GM04503 (cell line): ENCODE measurements around the gene RBM14.
"Not testable (repeated sequence)": the region's sequence is repeated elsewhere in the genome, so short reads cannot be mapped to it uniquely, and the experiment has no call there.

Experiments
- DNase-seq: peaks from one replicate; pipeline ENCODE4 v3.0.0-alpha.2; 2012; ENCODE audit warnings: low read depth

RBM14 gene

GRCh38 chr11:66595245-66595904, 21.1 kb upstream of the RBM14 start:
- no peak for DNase-seq

- no peak for DNase-seq
Observed at GRCh38 chr11:66598993-66599392, 17.4 kb upstream of the RBM14 start.

DNA sequence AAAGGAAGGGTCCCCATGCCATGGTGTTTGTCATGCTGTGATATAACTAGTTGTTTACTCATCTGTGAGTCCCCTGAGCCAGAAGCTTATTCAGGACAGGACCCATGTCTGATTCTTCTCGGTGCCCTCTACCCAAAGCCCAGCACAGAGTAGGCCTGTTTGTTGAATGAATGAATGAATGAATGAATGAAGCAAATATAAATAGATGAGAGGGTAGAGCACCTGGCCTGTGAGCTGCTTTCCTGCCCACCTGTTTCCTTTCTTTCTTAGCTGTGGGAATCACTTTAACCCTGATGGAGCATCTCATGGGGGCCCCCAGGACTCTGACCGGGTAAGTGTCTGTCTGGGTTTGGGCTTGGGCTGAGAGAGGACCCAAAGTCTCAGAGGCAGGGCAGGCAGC, 16.2 kb upstream of the RBM14 start:
- DNase-seq: no peak

DNA sequence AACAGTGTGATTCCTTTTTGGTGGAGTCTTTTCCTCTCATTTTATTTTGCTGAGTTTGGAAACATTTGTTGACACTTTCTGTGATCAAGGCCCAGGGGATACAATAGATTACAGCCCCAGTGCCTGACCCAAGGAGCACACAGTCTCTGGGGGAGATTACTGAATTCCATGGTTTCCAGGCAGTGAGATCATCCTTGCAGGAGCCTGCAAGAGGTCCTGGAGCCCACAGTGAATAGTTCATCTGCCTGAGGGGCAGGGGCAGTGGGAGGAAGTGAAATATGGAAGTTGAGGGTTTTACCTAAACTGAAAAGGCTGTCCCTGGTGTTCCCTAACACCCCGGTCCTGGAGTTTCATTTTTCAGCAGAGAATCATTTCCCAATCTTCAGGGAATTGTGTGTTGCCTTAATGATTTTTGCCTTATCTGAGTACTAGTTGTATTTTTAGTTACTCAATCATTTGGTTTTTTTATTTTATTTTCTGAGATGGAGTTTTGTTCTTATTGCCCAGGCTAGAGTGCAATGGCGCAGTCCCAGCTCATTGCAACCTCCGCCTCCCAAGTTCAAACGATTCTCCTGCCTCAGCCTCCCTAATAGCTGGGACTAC, 15.7 kb upstream of the RBM14 start:
- no peak for DNase-seq

DNA sequence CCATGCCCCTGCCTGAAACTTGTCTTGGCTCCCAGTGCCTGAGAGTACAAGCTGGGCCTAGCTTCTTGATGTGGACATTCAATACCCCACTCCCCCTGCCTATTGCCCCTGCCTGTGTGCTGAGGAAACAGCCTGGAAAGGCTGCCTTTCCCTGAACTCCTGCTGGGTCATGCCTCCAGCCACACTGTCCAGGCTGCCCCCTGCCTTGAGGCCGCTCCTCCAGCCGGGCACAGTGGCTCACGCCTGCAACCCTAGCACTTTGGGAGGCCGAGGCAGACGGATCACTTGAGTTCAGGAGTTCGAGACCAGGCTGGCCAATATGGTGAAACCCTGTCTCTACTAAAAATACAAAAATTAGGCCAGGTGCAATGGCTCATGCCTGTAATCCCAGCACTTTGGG, 13.4 kb upstream of the RBM14 start:
- no peak for DNase-seq

DNA sequence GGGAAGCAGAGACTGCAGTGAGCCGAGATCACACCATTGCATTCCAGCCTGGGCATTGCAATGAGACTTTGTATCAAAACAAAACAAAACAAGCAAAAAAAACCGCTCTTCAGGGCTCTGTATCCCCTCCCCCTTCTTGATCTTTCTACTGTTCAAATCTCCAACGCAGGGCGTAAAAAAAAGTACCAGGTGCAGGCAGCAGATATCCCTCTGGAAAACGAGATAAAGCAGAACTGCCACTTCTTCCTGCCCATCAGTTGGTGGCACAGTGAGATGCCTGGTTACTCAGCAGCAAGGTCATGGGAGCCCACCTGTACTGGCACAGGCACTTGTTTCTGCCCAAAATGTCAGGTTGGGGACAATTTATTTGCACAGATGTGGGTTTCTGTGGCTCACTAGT, 12.3 kb upstream of the RBM14 start:
- DNase-seq: no peak

DNA sequence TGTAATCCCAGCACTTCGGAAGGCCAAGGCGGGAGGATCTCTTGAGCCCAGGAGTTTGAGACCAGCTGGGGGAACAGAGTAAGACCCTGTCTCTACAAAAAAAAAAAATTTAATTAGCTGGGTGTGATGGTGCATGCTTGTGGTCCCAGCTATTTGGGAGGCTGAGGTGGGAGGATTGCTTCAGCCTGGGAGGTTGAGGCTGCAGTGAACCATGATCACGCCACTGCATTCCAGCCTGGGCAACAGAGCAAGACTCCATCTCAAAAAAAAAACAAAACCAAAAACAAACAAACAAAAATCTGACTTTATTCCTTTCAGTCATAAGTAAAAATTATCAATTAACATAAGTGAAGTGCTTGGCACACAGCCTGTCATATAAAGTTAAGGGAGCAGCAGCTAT, 9.8 kb upstream of the RBM14 start:
- not testable (repeated sequence) for DNase-seq

GRCh38 chr11:66607126-66607834, 9.2 kb upstream of the RBM14 start:
- DNase-seq: peak; percentile 65

DNA sequence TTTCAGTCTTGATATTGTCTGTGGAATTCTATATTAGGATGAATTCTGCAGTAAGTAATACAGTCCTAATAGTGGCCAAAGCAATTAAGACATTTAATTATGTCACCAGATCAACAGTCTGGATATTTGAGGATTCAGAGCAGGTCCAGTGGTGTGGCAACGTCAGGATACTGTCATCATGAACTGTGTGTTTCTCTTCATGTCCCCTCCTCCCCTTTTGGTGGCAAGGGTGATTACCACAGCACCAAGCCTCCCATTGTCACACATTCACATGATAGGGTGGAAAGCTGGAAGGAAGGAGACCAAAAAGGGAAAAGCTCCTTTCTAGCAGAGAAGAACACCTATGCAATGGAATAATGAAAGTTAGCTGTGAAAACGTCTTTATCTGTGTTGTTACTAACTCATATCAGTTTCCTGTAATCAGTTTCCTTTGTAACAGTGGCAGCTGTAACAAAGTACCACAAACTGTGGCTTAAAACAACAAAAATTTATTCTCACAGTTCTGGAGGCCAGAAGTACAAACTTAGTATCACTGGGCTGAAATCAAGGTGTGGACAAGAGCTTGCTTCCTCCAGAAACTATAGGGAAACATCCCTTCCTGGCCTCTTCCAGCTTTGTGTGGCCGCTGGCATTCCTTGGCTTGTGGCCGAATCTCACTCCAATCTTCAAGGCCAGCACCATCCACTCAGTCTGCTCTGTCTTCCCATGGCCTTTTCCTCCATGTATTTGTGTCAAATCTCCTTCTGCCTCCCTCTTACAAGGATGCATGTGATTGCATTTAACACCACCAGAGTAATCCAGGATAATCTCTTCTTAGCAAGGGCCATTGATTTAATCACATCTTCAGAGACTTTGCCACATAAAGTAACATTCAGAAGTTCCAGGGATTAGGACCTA, 6.5 kb upstream of the RBM14 start:
- DNase-seq: no peak

- no peak for DNase-seq
Observed at GRCh38 chr11:66612458-66612857, 4.0 kb upstream of the RBM14 start.

GRCh38 chr11:66614073-66614472, 2.4 kb upstream of the RBM14 start:
- no peak for DNase-seq

- DNase-seq: no peak
Observed at GRCh38 chr11:66617155-66617834, 865 bp downstream of the RBM14 start.

- DNase-seq: peak; percentile 77
Observed at GRCh38 chr11:66619080-66619554, 2.7 kb downstream of the RBM14 start.

DNA sequence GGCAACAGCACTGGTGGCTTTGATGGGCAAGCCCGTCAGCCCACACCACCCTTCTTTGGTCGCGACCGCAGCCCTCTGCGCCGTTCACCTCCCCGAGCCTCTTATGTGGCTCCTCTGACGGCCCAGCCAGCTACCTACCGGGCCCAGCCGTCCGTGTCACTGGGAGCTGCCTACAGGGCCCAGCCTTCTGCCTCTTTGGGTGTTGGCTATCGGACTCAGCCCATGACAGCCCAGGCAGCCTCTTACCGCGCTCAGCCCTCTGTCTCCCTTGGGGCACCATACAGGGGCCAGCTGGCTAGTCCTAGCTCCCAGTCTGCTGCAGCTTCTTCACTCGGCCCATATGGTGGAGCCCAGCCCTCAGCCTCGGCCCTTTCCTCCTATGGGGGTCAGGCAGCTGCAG, 8.0 kb downstream of the RBM14 start:
- no peak for DNase-seq

DNA sequence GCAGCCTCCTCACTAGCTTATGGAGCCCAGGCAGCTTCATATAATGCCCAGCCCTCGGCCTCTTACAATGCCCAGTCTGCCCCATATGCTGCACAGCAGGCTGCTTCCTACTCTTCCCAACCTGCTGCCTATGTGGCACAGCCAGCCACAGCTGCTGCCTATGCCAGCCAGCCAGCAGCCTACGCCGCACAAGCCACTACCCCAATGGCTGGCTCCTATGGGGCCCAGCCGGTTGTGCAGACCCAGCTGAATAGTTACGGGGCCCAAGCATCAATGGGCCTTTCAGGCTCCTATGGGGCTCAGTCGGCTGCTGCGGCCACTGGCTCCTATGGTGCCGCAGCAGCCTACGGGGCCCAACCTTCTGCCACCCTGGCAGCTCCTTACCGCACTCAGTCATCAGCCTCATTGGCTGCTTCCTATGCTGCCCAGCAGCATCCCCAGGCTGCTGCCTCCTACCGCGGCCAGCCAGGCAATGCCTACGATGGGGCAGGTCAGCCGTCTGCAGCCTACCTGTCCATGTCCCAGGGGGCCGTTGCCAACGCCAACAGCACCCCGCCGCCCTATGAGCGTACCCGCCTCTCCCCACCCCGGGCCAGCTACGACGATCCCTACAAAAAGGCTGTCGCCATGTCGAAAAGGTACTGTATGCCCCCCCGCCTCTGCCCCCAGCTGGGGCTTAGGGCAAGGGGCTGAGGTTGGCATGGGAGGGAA, 8.8 kb downstream of the RBM14 start:
- DNase-seq: no peak

- no peak for DNase-seq
Observed at GRCh38 chr11:66625752-66626149, 9.3 kb downstream of the RBM14 start.

DNA sequence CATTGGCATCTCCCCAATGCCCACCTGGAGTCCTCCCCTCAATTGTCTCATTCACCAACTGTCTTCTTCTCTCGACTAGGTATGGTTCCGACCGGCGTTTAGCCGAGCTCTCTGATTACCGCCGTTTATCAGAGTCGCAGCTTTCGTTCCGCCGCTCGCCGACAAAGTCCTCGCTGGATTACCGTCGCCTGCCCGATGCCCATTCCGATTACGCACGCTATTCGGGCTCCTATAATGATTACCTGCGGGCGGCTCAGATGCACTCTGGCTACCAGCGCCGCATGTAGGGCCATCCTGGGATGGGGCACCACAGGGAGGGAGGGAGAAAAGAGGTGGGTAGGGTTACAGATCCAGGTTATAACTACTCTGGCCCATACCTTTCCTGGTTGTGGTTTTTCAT, 10.0 kb downstream of the RBM14 start:
- no peak for DNase-seq

DNA sequence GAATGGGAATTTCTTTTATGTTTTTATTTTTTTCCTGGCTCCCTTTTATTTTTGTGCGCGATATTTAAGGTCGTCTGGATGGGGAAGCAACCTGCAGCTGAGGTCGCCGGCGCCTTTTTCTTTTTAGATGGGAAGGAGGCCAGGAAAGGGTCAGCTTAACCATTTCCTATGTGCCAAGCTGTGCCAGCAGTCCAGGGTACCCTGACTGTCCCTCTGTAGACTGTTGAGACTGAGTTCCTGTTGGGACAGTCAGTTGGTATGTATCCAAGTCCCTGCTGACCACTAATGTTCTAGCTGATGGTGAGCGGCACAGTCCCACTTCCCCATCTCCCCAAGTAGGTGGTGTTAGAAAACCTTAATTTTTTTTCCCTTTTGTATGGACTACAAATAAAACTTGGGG, 10.5 kb downstream of the RBM14 start:
- DNase-seq: no peak

GRCh38 chr11:66628061-66628603, 11.7 kb downstream of the RBM14 start:
- no peak for DNase-seq

DNA sequence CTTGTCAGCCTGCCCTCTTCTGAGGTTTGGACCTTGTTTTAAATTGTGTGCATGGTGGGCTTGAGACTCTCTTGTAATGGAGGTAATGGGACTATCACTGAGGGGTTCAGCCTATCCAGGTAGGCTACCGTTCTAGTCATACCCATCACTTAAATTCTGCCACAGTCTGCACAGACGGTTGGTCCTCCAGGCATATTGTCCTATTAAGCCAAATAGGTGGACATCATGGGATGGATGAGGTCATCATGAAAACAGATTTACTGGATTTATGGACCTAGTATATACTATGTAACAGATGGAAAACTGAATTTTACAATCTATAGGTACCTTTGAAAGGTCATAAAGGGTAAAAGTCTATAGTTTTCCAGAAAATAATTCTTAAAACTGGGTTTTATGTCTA, 12.9 kb downstream of the RBM14 start:
- DNase-seq: no peak

- no peak for DNase-seq
Observed at GRCh38 chr11:66631883-66632282, 15.5 kb downstream of the RBM14 start.
